Central memory CD4-positive, alpha-beta T cell (primary cell): ENCODE results near the gene SUN5.

Experiments
- DNase-seq: peaks from one replicate; pipeline ENCODE4 v3.0.0; 2022

Gene SUN5

DNA sequence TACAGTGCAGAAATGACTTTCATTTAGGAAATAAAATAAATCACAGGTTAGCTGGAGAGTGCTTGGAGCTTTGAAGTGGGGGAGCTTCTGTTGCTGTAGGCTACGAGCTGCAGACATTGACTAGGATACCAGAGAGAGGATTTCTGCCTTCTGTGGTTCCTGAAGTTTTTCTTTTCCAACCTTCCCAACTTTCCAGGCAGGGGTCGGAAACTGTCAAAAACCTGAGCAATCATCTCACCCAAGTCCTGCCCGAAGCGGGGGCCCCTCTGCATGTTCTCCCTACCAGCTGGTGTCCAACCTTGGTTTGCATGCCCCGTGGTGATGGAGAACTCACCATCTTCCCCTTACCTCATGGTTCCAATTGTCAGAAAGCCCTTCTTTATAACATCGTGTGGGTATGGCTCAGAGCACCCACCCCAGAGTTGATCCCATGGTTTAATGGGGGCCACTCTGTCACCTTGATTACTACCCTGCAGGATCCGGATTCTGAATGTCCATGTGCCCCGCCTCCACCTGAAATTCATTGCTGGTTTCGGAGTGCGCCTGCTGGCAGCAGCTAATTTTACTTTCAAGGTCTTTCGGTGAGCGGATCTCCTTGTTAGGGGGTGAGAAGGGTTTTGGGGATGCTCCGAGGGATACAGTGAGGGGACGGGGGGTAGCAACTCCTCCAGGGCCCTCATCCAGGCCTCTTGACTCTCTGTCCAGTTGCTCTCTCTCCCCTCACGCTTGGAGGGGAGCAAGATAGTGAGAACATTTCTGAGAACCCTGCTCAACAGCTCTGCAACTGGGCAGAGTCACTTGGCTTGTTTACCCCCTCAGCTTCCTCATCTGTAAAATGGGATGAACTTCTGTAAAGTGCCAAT lies 8.3 kb upstream of the SUN5 start:
- no peak for DNase-seq

DNA sequence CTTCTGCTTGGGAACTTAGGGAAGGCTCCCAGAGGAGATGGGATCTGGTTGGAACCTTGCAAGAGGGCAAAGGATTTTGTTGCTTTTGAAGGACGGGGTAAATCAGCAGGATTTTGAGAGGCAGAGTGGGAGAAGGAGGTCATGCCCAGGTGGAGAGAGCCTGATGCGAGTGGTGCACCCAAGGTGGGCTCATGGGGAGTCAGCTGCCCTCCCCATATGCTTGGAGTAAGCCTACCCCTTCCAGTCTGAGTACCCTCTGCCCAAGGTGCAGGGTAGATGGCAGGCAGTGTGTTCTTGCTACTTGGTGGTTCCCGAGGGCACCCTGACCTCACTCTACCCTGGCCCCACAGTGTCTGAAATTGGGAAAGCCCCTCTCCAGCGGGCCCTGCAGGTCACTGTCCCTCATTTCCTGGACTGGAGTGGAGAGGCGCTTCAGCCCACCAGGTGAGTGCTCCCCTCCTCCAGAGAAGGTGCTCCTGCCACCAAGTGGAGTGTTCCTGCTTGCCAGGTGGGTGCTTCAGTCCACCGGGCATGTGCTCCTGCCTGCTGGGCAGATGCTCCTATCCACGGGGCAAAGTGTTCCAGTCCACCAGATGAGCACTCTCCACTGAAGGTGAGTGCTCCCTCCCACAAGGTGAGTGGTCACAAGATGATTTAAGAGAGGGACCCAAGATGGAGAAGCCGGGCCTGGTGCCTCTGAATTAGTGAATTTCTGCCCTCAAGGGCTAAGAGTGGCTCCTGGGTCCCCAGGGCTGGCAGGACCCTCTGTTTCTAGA lies 6.6 kb upstream of the SUN5 start:
- no peak for DNase-seq

- no peak for DNase-seq
Measured at GRCh38 chr20:33010133-33010504, 5.9 kb upstream of the SUN5 start.

GRCh38 chr20:33009214-33010132 lies 5.2 kb upstream of the SUN5 start:
- no peak for DNase-seq

GRCh38 chr20:33008336-33009213 lies 4.3 kb upstream of the SUN5 start:
- no peak for DNase-seq

GRCh38 chr20:33007376-33008335 lies 3.4 kb upstream of the SUN5 start, which contains the start of gene BPIFB2:
BPIFB2 (plus strand) TSS chr20:33007704; CDS start chr20:33008575, 871 bp downstream.
- DNase-seq = no peak

DNA sequence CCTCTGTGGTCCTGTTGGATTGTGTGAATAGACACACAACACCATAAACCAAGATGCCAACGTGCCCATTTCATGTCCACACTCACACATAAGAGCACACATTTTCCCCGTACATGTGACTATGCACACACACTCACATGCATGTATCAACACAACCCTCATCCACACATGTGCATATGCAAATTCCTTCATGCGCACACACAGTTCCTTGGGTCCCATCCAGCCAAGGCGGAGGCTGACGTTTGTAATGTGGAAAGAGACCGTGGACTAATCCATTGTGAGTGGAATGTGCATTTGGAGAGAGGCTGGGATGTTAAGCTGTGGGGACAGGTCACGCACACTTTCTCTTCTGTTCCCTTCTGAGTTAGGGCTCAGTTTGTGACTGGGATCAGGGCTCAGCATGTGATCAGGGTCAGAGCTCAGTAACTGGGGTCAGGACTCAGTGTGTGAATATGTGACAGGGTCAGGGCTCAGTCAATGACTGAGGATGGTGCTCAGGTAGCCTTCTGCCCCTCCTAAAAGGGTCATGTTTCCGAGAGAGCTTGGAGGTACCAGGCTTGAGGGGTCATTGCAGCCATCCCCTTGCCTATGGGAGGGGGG lies 2.6 kb upstream of the SUN5 start:
- no peak for DNase-seq

DNA sequence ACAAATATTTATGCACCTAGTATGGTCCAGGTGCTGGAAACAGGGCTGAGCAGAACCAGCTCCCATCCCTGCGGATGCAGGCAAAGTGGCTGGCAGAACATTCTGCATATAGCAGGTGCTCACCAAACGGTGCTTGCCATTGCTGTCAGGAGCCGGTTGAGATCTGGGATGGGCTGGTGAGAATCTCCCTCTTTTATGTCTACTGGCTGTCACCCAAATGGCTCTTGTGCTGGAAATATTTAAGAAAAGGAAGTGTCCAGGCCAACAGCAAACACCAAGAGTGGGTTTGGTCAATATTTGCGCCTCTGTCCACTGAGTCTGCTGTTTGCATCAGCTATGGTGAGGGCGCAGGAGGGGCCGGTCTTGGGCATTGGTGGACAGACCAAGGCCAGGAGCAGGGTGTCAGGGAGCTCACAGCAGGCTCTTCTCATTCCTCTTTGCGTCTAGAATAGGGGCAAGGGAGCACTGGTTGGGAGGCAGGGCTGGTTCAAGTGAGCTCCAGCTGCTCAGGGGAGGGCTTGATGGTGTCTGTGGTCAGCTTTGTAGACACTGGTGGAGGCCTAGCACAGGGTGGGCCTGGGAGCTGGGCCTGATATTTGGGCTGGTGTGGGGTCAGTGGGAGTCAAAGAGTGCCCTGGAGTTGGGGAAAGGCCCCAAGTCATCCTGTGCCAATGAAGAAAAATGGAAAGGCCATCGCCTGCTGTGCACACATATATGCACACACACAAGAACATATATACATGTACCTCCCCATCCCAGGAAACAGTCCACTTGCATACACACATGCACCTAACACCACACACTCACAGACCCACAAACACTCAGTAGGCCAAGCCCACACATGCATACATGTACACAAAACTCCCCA lies 1.9 kb upstream of the SUN5 start:
- no peak for DNase-seq

- peak; percentile 28 for DNase-seq
Measured at GRCh38 chr20:33005132-33005566, 916 bp upstream of the SUN5 start.

DNA sequence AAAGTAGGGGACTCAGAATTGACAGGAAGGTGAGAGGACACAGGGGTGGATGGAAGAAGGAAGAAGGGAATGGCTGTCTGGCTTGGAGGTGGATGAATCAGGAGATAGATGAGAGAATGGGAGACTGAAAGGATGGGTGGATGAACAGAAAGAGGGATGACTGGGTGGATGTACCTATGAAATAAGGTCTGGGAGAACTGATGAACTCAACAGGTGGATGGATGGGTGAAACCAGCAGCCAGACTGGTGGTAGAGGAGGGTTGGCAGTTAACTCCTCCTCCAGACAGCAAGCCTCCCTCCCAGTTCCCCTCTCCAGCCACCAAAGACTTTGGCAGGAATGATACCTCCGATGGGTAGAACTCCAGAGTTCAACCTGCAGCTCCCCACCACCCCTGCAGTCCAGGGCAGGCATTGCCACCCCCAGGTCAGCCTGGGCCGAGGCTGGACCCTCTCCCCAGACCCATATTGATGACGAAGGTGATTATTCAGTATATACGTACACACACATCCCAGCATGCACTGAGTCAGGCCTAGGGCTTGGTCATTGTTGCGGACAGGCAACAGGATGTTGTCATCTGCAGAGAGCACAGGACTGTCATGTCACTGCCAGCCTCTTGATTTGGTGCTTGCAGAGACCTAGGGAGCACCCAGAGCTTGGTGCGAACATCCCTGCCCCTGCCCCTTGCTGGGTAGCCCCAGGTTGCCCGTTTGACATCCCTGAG lies 2.0 kb downstream of the SUN5 start:
- no peak for DNase-seq

GRCh38 chr20:33000802-33001466 lies 3.3 kb downstream of the SUN5 start:
- no peak for DNase-seq

DNA sequence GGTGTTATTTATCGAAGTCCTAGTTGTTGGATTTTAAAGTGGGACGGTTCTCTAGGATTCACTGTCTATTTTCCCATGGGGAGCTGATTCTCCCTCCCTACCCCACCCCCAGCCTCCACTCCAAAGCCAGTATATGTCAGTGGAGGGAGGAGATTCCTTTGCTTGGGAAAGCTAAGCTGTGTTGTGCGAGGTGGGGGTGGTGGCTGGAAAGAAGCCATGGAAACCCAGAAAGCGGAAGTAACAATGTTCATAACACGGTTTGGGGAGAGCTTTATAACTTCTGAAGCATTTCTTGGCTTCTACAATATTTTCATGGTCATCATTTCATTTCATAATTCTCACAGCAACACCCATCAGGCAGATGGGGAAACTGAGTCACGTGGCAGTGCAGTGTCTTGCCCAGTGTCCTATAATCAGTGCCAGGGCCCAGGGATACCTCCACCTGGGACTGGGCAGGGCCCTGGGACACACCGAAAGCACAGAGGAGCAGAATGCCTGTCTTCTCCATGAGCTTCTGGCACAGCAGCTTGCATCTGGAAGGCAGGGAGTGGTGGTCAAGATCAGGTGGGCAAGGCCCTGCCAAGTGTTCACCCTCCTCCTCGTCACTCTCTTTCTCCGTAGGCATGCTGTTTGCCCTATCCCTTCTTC lies 4.5 kb downstream of the SUN5 start:
- no peak for DNase-seq

GRCh38 chr20:32997431-32997830 lies 6.8 kb downstream of the SUN5 start:
- DNase-seq = no peak

- DNase-seq = no peak
Measured at GRCh38 chr20:32995802-32996201, 8.4 kb downstream of the SUN5 start.

- no peak for DNase-seq
Measured at GRCh38 chr20:32993496-32994050, 10.7 kb downstream of the SUN5 start.

- no peak for DNase-seq
Measured at GRCh38 chr20:32991792-32992641, 12.2 kb downstream of the SUN5 start.
